Astrocyte of the hippocampus (primary cell): ENCODE data around the gene PAPOLA.
"Not testable (repeated sequence)": the region's sequence is repeated elsewhere in the genome, so short reads cannot be mapped to it uniquely, and the experiment has no call there.

ENCODE experiments used
- DNase-seq: peaks from one replicate; pipeline ENCODE4 v3.0.0; 2011; ENCODE audit warnings: low read depth, low spot score

The PAPOLA gene

GRCh38 chr14:96501740-96502620 lies at the start of gene PAPOLA:
Gene PAPOLA, plus strand, starts transcription at chr14:96502382. Its CDS starts 211 bp downstream, at chr14:96502593.
- peak; percentile 99 for DNase-seq

GRCh38 chr14:96452684-96453083 lies 49.5 kb upstream of the PAPOLA start:
- DNase-seq = no peak

GRCh38 chr14:96455588-96455987 lies 46.6 kb upstream of the PAPOLA start:
- no peak for DNase-seq

GRCh38 chr14:96459851-96460250 lies 42.3 kb upstream of the PAPOLA start:
- no peak for DNase-seq

- no peak for DNase-seq
Observed at GRCh38 chr14:96461950-96462798, 40.0 kb upstream of the PAPOLA start.

GRCh38 chr14:96464136-96464535 lies 38.0 kb upstream of the PAPOLA start:
- DNase-seq = no peak

- no peak for DNase-seq
Observed at GRCh38 chr14:96466918-96467317, 35.3 kb upstream of the PAPOLA start.

- DNase-seq = no peak
Observed at GRCh38 chr14:96470331-96470730, 31.9 kb upstream of the PAPOLA start.

- DNase-seq = not testable (repeated sequence)
Observed at GRCh38 chr14:96470967-96471366, 31.2 kb upstream of the PAPOLA start.

- no peak for DNase-seq
Observed at GRCh38 chr14:96478119-96478518, 24.1 kb upstream of the PAPOLA start.

GRCh38 chr14:96479435-96480146 lies 22.6 kb upstream of the PAPOLA start:
- DNase-seq = no peak

GRCh38 chr14:96481731-96482314 lies 20.4 kb upstream of the PAPOLA start:
- no peak for DNase-seq

GRCh38 chr14:96482986-96483385 lies 19.2 kb upstream of the PAPOLA start:
- no peak for DNase-seq

GRCh38 chr14:96484399-96484798 lies 17.8 kb upstream of the PAPOLA start:
- DNase-seq = no peak

GRCh38 chr14:96486705-96487104 lies 15.5 kb upstream of the PAPOLA start:
- no peak for DNase-seq

GRCh38 chr14:96489327-96489726 lies 12.9 kb upstream of the PAPOLA start:
- no peak for DNase-seq

GRCh38 chr14:96493178-96493577 lies 9.0 kb upstream of the PAPOLA start:
- DNase-seq = no peak

GRCh38 chr14:96494331-96494730 lies 7.9 kb upstream of the PAPOLA start:
- no peak for DNase-seq

GRCh38 chr14:96497087-96497486 lies 5.1 kb upstream of the PAPOLA start:
- DNase-seq = no peak

- DNase-seq = no peak
Observed at GRCh38 chr14:96497586-96497985, 4.6 kb upstream of the PAPOLA start.

GRCh38 chr14:96501217-96501739 lies 904 bp upstream of the PAPOLA start:
- no peak for DNase-seq
